Astrocyte (in vitro differentiated cells and primary cell): ENCODE results near the gene SCAPER. TPM values are rescaled to one million over a fixed set of nuclear protein-coding genes. Genes with fewer than 3 reads are reported as not detected.
"Not testable (repeated sequence)": the region's sequence is repeated elsewhere in the genome, so short reads cannot be mapped to it uniquely, and the experiment has no call there.

Experiments
- DNase-seq: peaks from one replicate; pipeline ENCODE4 v3.0.0-alpha.2; 2010; ENCODE audit warnings: low read depth
- FAIRE-seq: peaks from 2 replicates; lab custom pipeline; 2011; peaks lifted over from hg19 to GRCh38; lab: Jason Lieb, UNC
- H2AFZ ChIP-seq: 2 replicates; pipeline ENCODE4 v1.6.0; 2012; ENCODE audit warnings: low read depth, low read length, inconsistent platforms
- H3K27ac ChIP-seq: 2 replicates; pipeline ENCODE4 v1.5.1; 2011; ENCODE audit warnings: low read depth, low read length, inconsistent platforms
- H3K27me3 ChIP-seq: 2 replicates; pipeline ENCODE4 v1.6.0; 2011; ENCODE audit warnings: low read length, inconsistent platforms; ENCODE audit not compliant: insufficient read depth
- H3K36me3 ChIP-seq: 2 replicates; pipeline ENCODE4 v1.5.1; 2011; ENCODE audit warnings: low read length, inconsistent platforms; ENCODE audit not compliant: insufficient read depth
- H3K4me1 ChIP-seq: 2 replicates; pipeline ENCODE4 v1.5.1; 2011; ENCODE audit warnings: low read length, inconsistent platforms; ENCODE audit not compliant: insufficient read depth
- H3K4me2 ChIP-seq: 2 replicates; pipeline ENCODE4 v1.6.0; 2012; ENCODE audit warnings: low read length, inconsistent platforms
- H3K4me3 ChIP-seq: 2 replicates; pipeline ENCODE4 v1.5.1; 2011; ENCODE audit warnings: low read depth, mild to moderate bottlenecking, low read length, inconsistent platforms; ENCODE audit not compliant: insufficient read depth
- H3K79me2 ChIP-seq: 2 replicates; pipeline ENCODE4 v1.6.0; 2012; ENCODE audit warnings: mild to moderate bottlenecking, low read length, inconsistent platforms; ENCODE audit not compliant: insufficient read depth
- H3K9ac ChIP-seq: 2 replicates; pipeline ENCODE4 v1.6.0; 2012; ENCODE audit warnings: mild to moderate bottlenecking, low read length, inconsistent platforms
- H3K9me3 ChIP-seq: 2 replicates; pipeline ENCODE4 v1.5.1; 2012; ENCODE audit warnings: low read depth, mild to moderate bottlenecking, low read length, inconsistent platforms; ENCODE audit not compliant: insufficient read depth
- H4K20me1 ChIP-seq: 2 replicates; pipeline ENCODE4 v1.6.0; 2012; ENCODE audit warnings: low read length, inconsistent platforms; ENCODE audit not compliant: insufficient read depth
- H3K27ac Mint-ChIP-seq: one replicate; pipeline ENCODE4 v1.8.0; 2021; ENCODE audit warnings: mild to moderate bottlenecking, mixed read lengths; ENCODE audit not compliant: unreplicated experiment
- H3K27me3 Mint-ChIP-seq: one replicate; pipeline ENCODE4 v1.8.0; 2021; ENCODE audit warnings: low read depth, mixed read lengths; ENCODE audit not compliant: unreplicated experiment
- H3K36me3 Mint-ChIP-seq: one replicate; pipeline ENCODE4 v1.8.0; 2021; ENCODE audit warnings: low read depth, mixed read lengths; ENCODE audit not compliant: unreplicated experiment
- H3K4me1 Mint-ChIP-seq: one replicate; pipeline ENCODE4 v1.8.0; 2021; ENCODE audit warnings: low read depth, mixed read lengths; ENCODE audit not compliant: unreplicated experiment
- H3K4me3 Mint-ChIP-seq: one replicate; pipeline ENCODE4 v1.8.0; 2021; ENCODE audit warnings: mild to moderate bottlenecking, moderate library complexity, mixed read lengths; ENCODE audit not compliant: unreplicated experiment
- H3K9me3 Mint-ChIP-seq: one replicate; pipeline ENCODE4 v1.8.0; 2021; ENCODE audit warnings: mild to moderate bottlenecking, mixed read lengths; ENCODE audit not compliant: unreplicated experiment
- CTCF ChIP-seq: IDR thresholded peaks from 2 replicates; pipeline ENCODE4 v1.5.1; 2011; ENCODE audit warnings: low read depth, mild to moderate bottlenecking, inconsistent platforms, low read length, moderate library complexity; ENCODE audit not compliant: insufficient read depth
- EZH2 ChIP-seq: IDR thresholded peaks from 2 replicates; pipeline ENCODE4 v1.6.1; 2012; ENCODE audit warnings: mild to moderate bottlenecking, low read length, inconsistent platforms; ENCODE audit not compliant: insufficient read depth
- total RNA-seq: library from RNA; stranded (reverse); gene quantifications from 2 replicates; pipeline ENCODE4 v1.2.1, GENCODE V29; 2021

Gene SCAPER
- total RNA-seq, 1 donor from 2014 or later: 8.6 TPM

- not testable (repeated sequence) for H3K4me1 Mint-ChIP-seq, FAIRE-seq, H3K4me3 ChIP-seq, H3K27ac Mint-ChIP-seq, H3K9ac ChIP-seq, H3K36me3 ChIP-seq, H3K79me2 ChIP-seq, H3K27ac ChIP-seq, H3K9me3 Mint-ChIP-seq, H4K20me1 ChIP-seq, H3K4me1 ChIP-seq, H3K36me3 Mint-ChIP-seq, H2AFZ ChIP-seq, H3K27me3 ChIP-seq, H3K4me3 Mint-ChIP-seq, H3K4me2 ChIP-seq, DNase-seq, H3K9me3 ChIP-seq, H3K27me3 Mint-ChIP-seq
Measured at GRCh38 chr15:76899176-76899930, 5.8 kb downstream of the SCAPER start.

- FAIRE-seq (no peak), DNase-seq (no peak)
- no peaks in the 10 kb centered on the region for H3K9me3 ChIP-seq
- no peak overlapping the region for H3K4me3 ChIP-seq
- H3K36me3 Mint-ChIP-seq: peaks cover 5% of the 10 kb centered on the region
- H3K4me3 Mint-ChIP-seq: no peak overlapping the region
- H3K27ac ChIP-seq: no peak overlapping the region
- H3K9me3 Mint-ChIP-seq: no peaks in the 10 kb centered on the region
- H3K27ac Mint-ChIP-seq: no peak overlapping the region
- H3K27me3 Mint-ChIP-seq: no peaks in the 10 kb centered on the region
- no peaks in the 10 kb centered on the region for H3K36me3 ChIP-seq
- no peaks in the 10 kb centered on the region for H4K20me1 ChIP-seq
- no peaks in the 10 kb centered on the region for H3K27me3 ChIP-seq
- no peak overlapping the region for H3K9ac ChIP-seq
- H3K4me1 ChIP-seq: no peaks in the 10 kb centered on the region
- H2AFZ ChIP-seq: no peak overlapping the region
- peaks cover 8% of the 10 kb centered on the region for H3K79me2 ChIP-seq
- no peaks in the 10 kb centered on the region for H3K4me1 Mint-ChIP-seq
- TF ChIP-seq EZH2 (no peak), CTCF (no peak)
- H3K4me2 ChIP-seq: no peak overlapping the region
Measured at GRCh38 chr15:76898102-76898501, 7.0 kb downstream of the SCAPER start.

GRCh38 chr15:76894174-76894573, 11.0 kb downstream of the SCAPER start:
- no peaks in the 10 kb centered on the region for H3K4me1 Mint-ChIP-seq
- Histone ChIP-seq H3K27ac (no peak overlapping the region), H2AFZ (no peak overlapping the region), H3K27me3 (no peaks in the 10 kb centered on the region), H3K4me3 (no peak overlapping the region), H3K4me2 (no peak overlapping the region), H3K79me2 (peaks cover 11% of the 10 kb centered on the region), H3K9me3 (no peaks in the 10 kb centered on the region), H3K9ac (no peak overlapping the region), H4K20me1 (no peaks in the 10 kb centered on the region), H3K4me1 (no peaks in the 10 kb centered on the region), H3K36me3 (no peaks in the 10 kb centered on the region)
- peaks cover 5% of the 10 kb centered on the region for H3K9me3 Mint-ChIP-seq
- no peaks in the 10 kb centered on the region for H3K27me3 Mint-ChIP-seq
- no peak overlapping the region for H3K4me3 Mint-ChIP-seq
- TF ChIP-seq CTCF (no peak), EZH2 (no peak)
- H3K36me3 Mint-ChIP-seq: peaks cover 4% of the 10 kb centered on the region
- H3K27ac Mint-ChIP-seq: no peak overlapping the region
- FAIRE-seq (no peak), DNase-seq (no peak)

- not testable (repeated sequence) for H3K4me3 Mint-ChIP-seq, H3K9ac ChIP-seq, H3K4me1 ChIP-seq, H2AFZ ChIP-seq, DNase-seq, H3K27me3 ChIP-seq, H3K4me2 ChIP-seq, H3K27ac Mint-ChIP-seq, H3K4me1 Mint-ChIP-seq, FAIRE-seq, H3K36me3 ChIP-seq, H4K20me1 ChIP-seq, H3K9me3 ChIP-seq, H3K4me3 ChIP-seq, H3K36me3 Mint-ChIP-seq, H3K27ac ChIP-seq, H3K27me3 Mint-ChIP-seq, H3K9me3 Mint-ChIP-seq
- peaks cover 11% of the 10 kb centered on the region for H3K79me2 ChIP-seq
Measured at GRCh38 chr15:76892836-76893235, 12.3 kb downstream of the SCAPER start.
